DND-41 (cell line): ENCODE measurements around the gene MCF2L.

Experiments used
- CTCF ChIP-seq: IDR thresholded peaks from 2 replicates; pipeline ENCODE4 v1.5.1; 2012; ENCODE audit warnings: borderline replicate concordance, low read length, moderate library complexity, mild to moderate bottlenecking; ENCODE audit not compliant: poor library complexity, severe bottlenecking; ENCODE audit errors: extremely low read depth
- EZH2 ChIP-seq: IDR thresholded peaks from 3 replicates; pipeline ENCODE4 v1.6.1; 2012; ENCODE audit warnings: borderline replicate concordance, low read depth, mild to moderate bottlenecking, moderate library complexity, low read length, inconsistent platforms; ENCODE audit not compliant: severe bottlenecking

GRCh38 chr13:112976526-112976925 lies 7.5 kb downstream of the MCF2L start:
- TF ChIP-seq CTCF (no peak), EZH2 (no peak)
